NCI-H2171 (cell line): Measurements from ENCODE around the gene PLPP1.
A peak's percentile ranks its signal among the peaks of the same experiment; 100 is the strongest.

Experiments used
- DNase-seq: peaks from one replicate; lab custom pipeline; 2025; lab: John Stamatoyannopoulos, UW

Gene PLPP1

GRCh38 chr5:55446640-55447351 lies 88.0 kb downstream of the PLPP1 start:
- no peak for DNase-seq

GRCh38 chr5:55445791-55446190 lies 89.0 kb downstream of the PLPP1 start:
- no peak for DNase-seq

- DNase-seq = no peak
These were observed 92.8 kb downstream of the PLPP1 start for GRCh38 chr5:55441954-55442353.

GRCh38 chr5:55441107-55441771 lies 93.5 kb downstream of the PLPP1 start:
- no peak for DNase-seq

GRCh38 chr5:55440188-55440646 lies 94.5 kb downstream of the PLPP1 start:
- no peak for DNase-seq

- DNase-seq = no peak
These were observed 95.8 kb downstream of the PLPP1 start for GRCh38 chr5:55438998-55439397.

- no peak for DNase-seq
These were observed 96.9 kb downstream of the PLPP1 start for GRCh38 chr5:55437859-55438206.

- no peak for DNase-seq
These were observed 97.3 kb downstream of the PLPP1 start for GRCh38 chr5:55437452-55437851.

GRCh38 chr5:55432549-55432948 lies 102.2 kb downstream of the PLPP1 start:
- DNase-seq = no peak

GRCh38 chr5:55429613-55430253 lies 105.0 kb downstream of the PLPP1 start:
- DNase-seq = no peak

GRCh38 chr5:55429221-55429612 lies 105.5 kb downstream of the PLPP1 start:
- no peak for DNase-seq

- no peak for DNase-seq
These were observed 107.6 kb downstream of the PLPP1 start for GRCh38 chr5:55427157-55427556.

GRCh38 chr5:55426455-55426854 lies 108.3 kb downstream of the PLPP1 start:
- DNase-seq = no peak

- no peak for DNase-seq
These were observed 113.7 kb downstream of the PLPP1 start for GRCh38 chr5:55421074-55421529.

- peak; percentile 35 for DNase-seq
These were observed 115.5 kb downstream of the PLPP1 start for GRCh38 chr5:55418994-55419968.

- DNase-seq = no peak
These were observed 118.5 kb downstream of the PLPP1 start for GRCh38 chr5:55416306-55416705.

GRCh38 chr5:55415071-55415470 lies 119.7 kb downstream of the PLPP1 start:
- DNase-seq = no peak

- DNase-seq = no peak
These were observed 121.1 kb downstream of the PLPP1 start for GRCh38 chr5:55413644-55414043.

- no peak for DNase-seq
These were observed 122.9 kb downstream of the PLPP1 start for GRCh38 chr5:55411876-55412275.

GRCh38 chr5:55410845-55411244 lies 123.9 kb downstream of the PLPP1 start:
- DNase-seq = no peak

GRCh38 chr5:55409775-55410174 lies 125.0 kb downstream of the PLPP1 start:
- DNase-seq = no peak

GRCh38 chr5:55407984-55408383 lies 126.8 kb downstream of the PLPP1 start:
- no peak for DNase-seq
